ENCODE measurements around the gene MFGE8.

- TF ChIP-seq POLR2A (IDR thresholded peaks at IDR 0.05), result no peak
- TF ChIP-seq CTCF (IDR thresholded peaks at IDR 0.05), result no peak
These were observed 48.2 kb downstream of the MFGE8 start for GRCh38 chr15:88864861-88865497.

All from uterus (tissue), 2 donors.